HCT116 (cell line): ENCODE data around the gene RECK.

Experiments used
- CBX3 ChIP-seq: IDR thresholded peaks from 2 replicates; pipeline ENCODE4 v1.6.1; 2012; ENCODE audit warnings: low read depth
- CEBPB ChIP-seq: IDR thresholded peaks from 2 replicates; pipeline ENCODE4 v1.6.1; 2012; ENCODE audit warnings: low read depth
- EZH2 ChIP-seq: fragments of 200-600 bp; sonication (generic); IDR thresholded peaks from 2 replicates; pipeline ENCODE4 v1.6.1; 2017; ENCODE audit warnings: antibody characterized with exemption, mixed run types
- EZH2phosphoT487 ChIP-seq: fragments of 200-600 bp; IDR thresholded peaks from 2 replicates; pipeline ENCODE4 v1.6.1; 2018; ENCODE audit warnings: antibody characterized with exemption, borderline replicate concordance
- MAX ChIP-seq: IDR thresholded peaks from 2 replicates; pipeline ENCODE4 v1.6.1; 2012
- POLR2A ChIP-seq: IDR thresholded peaks from 2 replicates; pipeline ENCODE4 v1.7.0; 2011; ENCODE audit warnings: borderline replicate concordance; ENCODE audit not compliant: insufficient read depth, insufficient read length; ENCODE audit errors: extremely low read depth
- RAD21 ChIP-seq: IDR thresholded peaks from 2 replicates; pipeline ENCODE4 v1.6.1; 2012; ENCODE audit warnings: low read depth, mild to moderate bottlenecking
- REST ChIP-seq: IDR thresholded peaks from 2 replicates; pipeline ENCODE4 v1.6.1; 2012; ENCODE audit warnings: low read depth
- SP1 ChIP-seq: IDR thresholded peaks from 2 replicates; pipeline ENCODE4 v1.6.1; 2012; ENCODE audit warnings: low read depth
- ZFX ChIP-seq: fragments of 450-650 bp; IDR thresholded peaks from 2 replicates; pipeline ENCODE4 v1.6.1; 2017
- TF ChIP-seq, protein P1 (sequence below), 3 experiments: fragments of 200-600 bp in 1 of 3; sonication (generic) in 1 of 3; IDR thresholded peaks in 2 of 3; conservative IDR thresholded peaks in 1 of 3; 2 replicates each; pipeline ENCODE4 v1.5.1; 2012 to 2017; ENCODE audit warnings: low read depth in 2 of 3, low read length in 2 of 3, antibody characterized with exemption in 1 of 3, borderline replicate concordance in 1 of 3, control low read depth in 1 of 3, mild to moderate bottlenecking in 1 of 3, mixed read lengths in 1 of 3, mixed run types in 1 of 3, moderate library complexity in 1 of 3; ENCODE audit not compliant: insufficient read depth in 1 of 3
- TF ChIP-seq, protein P2 (sequence below): IDR thresholded peaks from 2 replicates; pipeline ENCODE4 v1.6.1; 2012

- TF ChIP-seq EZH2phosphoT487 = no peak
- TF ChIP-seq MAX = no peak
- TF ChIP-seq, protein P1, sequence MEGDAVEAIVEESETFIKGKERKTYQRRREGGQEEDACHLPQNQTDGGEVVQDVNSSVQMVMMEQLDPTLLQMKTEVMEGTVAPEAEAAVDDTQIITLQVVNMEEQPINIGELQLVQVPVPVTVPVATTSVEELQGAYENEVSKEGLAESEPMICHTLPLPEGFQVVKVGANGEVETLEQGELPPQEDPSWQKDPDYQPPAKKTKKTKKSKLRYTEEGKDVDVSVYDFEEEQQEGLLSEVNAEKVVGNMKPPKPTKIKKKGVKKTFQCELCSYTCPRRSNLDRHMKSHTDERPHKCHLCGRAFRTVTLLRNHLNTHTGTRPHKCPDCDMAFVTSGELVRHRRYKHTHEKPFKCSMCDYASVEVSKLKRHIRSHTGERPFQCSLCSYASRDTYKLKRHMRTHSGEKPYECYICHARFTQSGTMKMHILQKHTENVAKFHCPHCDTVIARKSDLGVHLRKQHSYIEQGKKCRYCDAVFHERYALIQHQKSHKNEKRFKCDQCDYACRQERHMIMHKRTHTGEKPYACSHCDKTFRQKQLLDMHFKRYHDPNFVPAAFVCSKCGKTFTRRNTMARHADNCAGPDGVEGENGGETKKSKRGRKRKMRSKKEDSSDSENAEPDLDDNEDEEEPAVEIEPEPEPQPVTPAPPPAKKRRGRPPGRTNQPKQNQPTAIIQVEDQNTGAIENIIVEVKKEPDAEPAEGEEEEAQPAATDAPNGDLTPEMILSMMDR (IDR thresholded peaks at IDR 0.05 in 2 of 3, conservative IDR thresholded peaks at IDR 0.05 in 1 of 3; ENCODE audit: borderline replicate concordance in 1 of 3, insufficient read depth in 1 of 3, low read depth in 2 of 3, low read length in 2 of 3) = no peak
- TF ChIP-seq POLR2A = no peak
- TF ChIP-seq EZH2 = no peak
- no peak for TF ChIP-seq SP1
- no peak for TF ChIP-seq CBX3
- TF ChIP-seq, protein P2, sequence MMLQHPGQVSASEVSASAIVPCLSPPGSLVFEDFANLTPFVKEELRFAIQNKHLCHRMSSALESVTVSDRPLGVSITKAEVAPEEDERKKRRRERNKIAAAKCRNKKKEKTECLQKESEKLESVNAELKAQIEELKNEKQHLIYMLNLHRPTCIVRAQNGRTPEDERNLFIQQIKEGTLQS = no peak
- no peak for TF ChIP-seq ZFX
- TF ChIP-seq REST = no peak
- TF ChIP-seq CEBPB = no peak
- no peak for TF ChIP-seq RAD21
Observed at GRCh38 chr9:36099718-36100117, 63.0 kb downstream of the RECK start.
